ENCODE data around the gene PIP4K2B. TPM values are rescaled to one million over a fixed set of nuclear protein-coding genes. Genes with fewer than 3 reads are reported as not detected.
A peak's percentile ranks its signal among the peaks of the same experiment; 100 is the strongest.

Gene PIP4K2B
- total RNA-seq, 2 experiments from 2014 or later, result 17.0 to 17.2 TPM

- CTCF ChIA-PET, result interaction anchor here (0.8 to 1.2 kb wide), 2 partner anchors 16 kb away, joined by 3 read pairs; no protein-coding TSS in a partner anchor
- ATAC-seq (ENCODE audit: poor library complexity) (no peak), DNase-seq (no peak)
- peaks cover 41 to 43% of the 10 kb centered on the region in 2 experiments for H3K27me3 ChIP-seq (ENCODE audit: control insufficient read depth in 1 of 2, insufficient read depth in 2 of 2, low read length in 2 of 2)
- peaks cover 31% of the 10 kb centered on the region for H3K36me3 Mint-ChIP-seq (ENCODE audit: low read depth)
- H3K27me3 Mint-ChIP-seq, result peaks cover 35% of the 10 kb centered on the region
- H3K27ac Mint-ChIP-seq, result peak overlapping the region; percentile 83
- peak overlapping the region; percentile 99 for H3K4me3 Mint-ChIP-seq
- TF ChIP-seq CTCF (IDR thresholded peaks at IDR 0.05), result no peak
- intact Hi-C loops (cut with DNase I, micrococcal nuclease), result loop anchor here (1.0 to 10.0 kb wide), 4 partner anchors 21 to 404 kb away; partner anchors contain the start of genes CISD3 (in 1 of the 2) and PLXDC1 (in 1 of the 2)
- no peaks in the 10 kb centered on the region for H3K9me3 Mint-ChIP-seq
- H3K27ac ChIP-seq (ENCODE audit: low read depth in 1 of 2, low read length in 2 of 2), result peak overlapping the region; percentile 80 to 93
- H3K4me1 ChIP-seq (ENCODE audit: insufficient read depth, low read length), result peaks cover 78% of the 10 kb centered on the region
- peaks cover 45% of the 10 kb centered on the region for H3K4me1 Mint-ChIP-seq (ENCODE audit: low read depth)
- peaks cover 0 to 15% of the 10 kb centered on the region in 2 experiments for H3K9me3 ChIP-seq (ENCODE audit: control insufficient read depth in 1 of 2, insufficient read depth in 1 of 2, low read length in 2 of 2)
- H3K4me3 ChIP-seq (ENCODE audit: low read length), result peak overlapping the region; percentile 90
- POLR2A ChIA-PET, result interaction anchor here (0.9 to 2.8 kb wide), 12 partner anchors 11 to 449 kb away, joined by 3 to 22 read pairs (median 6); partner anchors contain the start of genes CISD3, LASP1, RPL19 and RPL23
- H3K36me3 ChIP-seq (ENCODE audit: insufficient read depth, low read length), result peaks cover 18% of the 10 kb centered on the region
Measured at GRCh38 chr17:38751144-38751807, 48.1 kb downstream of the PIP4K2B start.

GRCh38 chr17:38750312-38751121, 48.8 kb downstream of the PIP4K2B start:
- DNase-seq, result peak in 2 of 14 experiments; percentile 39 to 42
- Histone ChIP-seq H3K4me3 (ENCODE audit: low read length) (peak overlapping the region; percentile 90), H3K36me3 (ENCODE audit: insufficient read depth, low read length) (peaks cover 10% of the 10 kb centered on the region), H3K27me3 (ENCODE audit: control insufficient read depth in 1 of 2, insufficient read depth in 2 of 2, low read length in 2 of 2) (peaks cover 48 to 49% of the 10 kb centered on the region in 2 experiments), H3K9me3 (ENCODE audit: control insufficient read depth in 1 of 2, insufficient read depth in 1 of 2, low read length in 2 of 2) (peaks cover 0 to 15% of the 10 kb centered on the region in 2 experiments), H3K4me1 (ENCODE audit: insufficient read depth, low read length) (peaks cover 78% of the 10 kb centered on the region), H3K27ac (ENCODE audit: low read depth in 1 of 2, low read length in 2 of 2) (no peak overlapping the region)
- POLR2A ChIA-PET, result interaction anchor here (1.0 to 2.8 kb wide), 3 partner anchors 15 to 46 kb away, joined by 5 to 16 read pairs (median 6); partner anchors contain the start of gene CISD3
- CTCF ChIA-PET, result interaction anchor here (1.2 kb wide), 1 partner anchor 15 kb away, joined by 3 read pairs; no protein-coding TSS in a partner anchor
- H3K4me1 Mint-ChIP-seq (ENCODE audit: low read depth), result peaks cover 51% of the 10 kb centered on the region
- no peak for TF ChIP-seq CTCF (IDR thresholded peaks at IDR 0.05)
- peak overlapping the region; percentile 99 for H3K4me3 Mint-ChIP-seq
- intact Hi-C loops (cut with DNase I, micrococcal nuclease), result loop anchor here (1.0 to 10.0 kb wide), 4 partner anchors 20 to 404 kb away; partner anchors contain the start of genes CISD3 (in 1 of the 2) and PLXDC1 (in 1 of the 2)
- no peak for ATAC-seq (ENCODE audit: poor library complexity)
- no peaks in the 10 kb centered on the region for H3K9me3 Mint-ChIP-seq
- H3K36me3 Mint-ChIP-seq (ENCODE audit: low read depth), result peaks cover 23% of the 10 kb centered on the region
- peak overlapping the region; percentile 83 for H3K27ac Mint-ChIP-seq
- H3K27me3 Mint-ChIP-seq, result peaks cover 43% of the 10 kb centered on the region

GRCh38 chr17:38750044-38750311, 49.4 kb downstream of the PIP4K2B start:
- Mint-ChIP-seq H3K27ac (no peak overlapping the region), H3K4me3 (peak overlapping the region; percentile 99), H3K9me3 (no peaks in the 10 kb centered on the region), H3K36me3 (ENCODE audit: low read depth) (peaks cover 23% of the 10 kb centered on the region), H3K4me1 (ENCODE audit: low read depth) (peaks cover 51% of the 10 kb centered on the region), H3K27me3 (peaks cover 44% of the 10 kb centered on the region)
- ChIA-PET CTCF (interaction anchor here (1.2 kb wide), 1 partner anchor 15 kb away, joined by 3 read pairs; no protein-coding TSS in a partner anchor), POLR2A (interaction anchor here (0.9 to 2.8 kb wide), 3 partner anchors 19 to 48 kb away, joined by 3 to 16 read pairs (median 6); partner anchors contain the start of gene CISD3)
- Histone ChIP-seq H3K4me1 (ENCODE audit: insufficient read depth, low read length) (peaks cover 78% of the 10 kb centered on the region), H3K4me3 (ENCODE audit: low read length) (peak overlapping the region; percentile 47), H3K27ac (ENCODE audit: low read depth in 1 of 2, low read length in 2 of 2) (no peak overlapping the region), H3K27me3 (ENCODE audit: control insufficient read depth in 1 of 2, insufficient read depth in 2 of 2, low read length in 2 of 2) (peaks cover 51% of the 10 kb centered on the region in 2 experiments), H3K9me3 (ENCODE audit: control insufficient read depth in 1 of 2, insufficient read depth in 1 of 2, low read length in 2 of 2) (peaks cover 0 to 15% of the 10 kb centered on the region in 2 experiments), H3K36me3 (ENCODE audit: insufficient read depth, low read length) (peaks cover 8% of the 10 kb centered on the region)
- no peak for DNase-seq
- intact Hi-C loops (cut with DNase I, micrococcal nuclease), result loop anchor here (5.0 to 10.0 kb wide), 3 partner anchors 73 to 405 kb away; partner anchors contain the start of gene PLXDC1 (in 1 of the 2)
- ATAC-seq (ENCODE audit: poor library complexity), result no peak
- no peak for TF ChIP-seq CTCF (IDR thresholded peaks at IDR 0.05)

All from CD4-positive, alpha-beta T cell (primary cell).